ENCODE data around the gene ERGIC1.
"Not testable (repeated sequence)": the region's sequence is repeated elsewhere in the genome, so short reads cannot be mapped to it uniquely, and the experiment has no call there.

ERGIC1 gene

DNA sequence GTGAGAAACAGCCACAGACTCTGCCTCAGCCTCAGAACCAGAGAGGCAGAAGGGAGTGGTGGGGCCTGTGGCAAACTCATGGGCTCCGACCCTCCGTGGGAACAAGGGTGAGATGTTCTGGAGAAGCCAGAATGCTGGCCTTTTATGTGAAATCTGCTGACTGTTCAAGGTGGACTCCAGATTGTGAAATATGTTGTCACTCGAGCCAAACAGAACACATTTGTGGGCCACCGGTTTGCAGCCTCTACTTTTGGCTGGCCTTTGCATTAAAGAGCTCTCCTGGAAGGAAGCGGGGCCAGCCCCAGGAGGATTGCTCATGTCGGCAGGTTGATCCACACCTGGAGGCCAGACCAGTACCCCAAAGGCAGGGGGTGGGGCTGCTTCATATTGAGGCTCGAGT is 62.4 kb downstream of the ERGIC1 start:
- no peak overlapping the region for H3K27ac ChIP-seq
- no peak overlapping the region for H2AFZ ChIP-seq
- H3K4me2 ChIP-seq (ENCODE audit: low read length): no peak overlapping the region
- no peaks in the 10 kb centered on the region for H3K27me3 ChIP-seq (ENCODE audit: control insufficient read depth, insufficient read depth, low read length)
- H3K9ac ChIP-seq: no peak overlapping the region
- H3K9me3 ChIP-seq (ENCODE audit: control insufficient read depth, low read length): no peaks in the 10 kb centered on the region
- no peak overlapping the region for H3K4me3 ChIP-seq (ENCODE audit: low read depth, low read length)
- no peaks in the 10 kb centered on the region for H3K4me1 ChIP-seq
- no peaks in the 10 kb centered on the region for H3K36me3 ChIP-seq (ENCODE audit: control insufficient read depth, insufficient read depth, low read length)
- H3K79me2 ChIP-seq: no peaks in the 10 kb centered on the region
- TF ChIP-seq, protein P1, sequence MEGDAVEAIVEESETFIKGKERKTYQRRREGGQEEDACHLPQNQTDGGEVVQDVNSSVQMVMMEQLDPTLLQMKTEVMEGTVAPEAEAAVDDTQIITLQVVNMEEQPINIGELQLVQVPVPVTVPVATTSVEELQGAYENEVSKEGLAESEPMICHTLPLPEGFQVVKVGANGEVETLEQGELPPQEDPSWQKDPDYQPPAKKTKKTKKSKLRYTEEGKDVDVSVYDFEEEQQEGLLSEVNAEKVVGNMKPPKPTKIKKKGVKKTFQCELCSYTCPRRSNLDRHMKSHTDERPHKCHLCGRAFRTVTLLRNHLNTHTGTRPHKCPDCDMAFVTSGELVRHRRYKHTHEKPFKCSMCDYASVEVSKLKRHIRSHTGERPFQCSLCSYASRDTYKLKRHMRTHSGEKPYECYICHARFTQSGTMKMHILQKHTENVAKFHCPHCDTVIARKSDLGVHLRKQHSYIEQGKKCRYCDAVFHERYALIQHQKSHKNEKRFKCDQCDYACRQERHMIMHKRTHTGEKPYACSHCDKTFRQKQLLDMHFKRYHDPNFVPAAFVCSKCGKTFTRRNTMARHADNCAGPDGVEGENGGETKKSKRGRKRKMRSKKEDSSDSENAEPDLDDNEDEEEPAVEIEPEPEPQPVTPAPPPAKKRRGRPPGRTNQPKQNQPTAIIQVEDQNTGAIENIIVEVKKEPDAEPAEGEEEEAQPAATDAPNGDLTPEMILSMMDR (IDR thresholded peaks at IDR 0.05): no peak

GRCh38 chr5:172897067-172897466 is 63.0 kb downstream of the ERGIC1 start:
- H3K9me3 ChIP-seq (ENCODE audit: control insufficient read depth, low read length); H3K79me2 ChIP-seq; H3K4me1 ChIP-seq; H3K9ac ChIP-seq; H3K36me3 ChIP-seq (ENCODE audit: control insufficient read depth, insufficient read depth, low read length); H3K4me3 ChIP-seq (ENCODE audit: low read depth, low read length); H3K27me3 ChIP-seq (ENCODE audit: control insufficient read depth, insufficient read depth, low read length); H3K4me2 ChIP-seq (ENCODE audit: low read length); H2AFZ ChIP-seq: not testable (repeated sequence)
- peak overlapping the region; percentile 68 for H3K27ac ChIP-seq

- Histone ChIP-seq H3K4me3 (ENCODE audit: low read depth, low read length) (no peak overlapping the region), H3K9me3 (ENCODE audit: control insufficient read depth, low read length) (no peaks in the 10 kb centered on the region), H3K79me2 (no peaks in the 10 kb centered on the region), H3K4me2 (ENCODE audit: low read length) (no peak overlapping the region), H3K27ac (peak overlapping the region; percentile 68), H3K27me3 (ENCODE audit: control insufficient read depth, insufficient read depth, low read length) (no peaks in the 10 kb centered on the region), H3K9ac (no peak overlapping the region), H3K4me1 (no peaks in the 10 kb centered on the region), H2AFZ (no peak overlapping the region), H3K36me3 (ENCODE audit: control insufficient read depth, insufficient read depth, low read length) (no peaks in the 10 kb centered on the region)
- TF ChIP-seq, protein P1 (IDR thresholded peaks at IDR 0.05): no peak
These were observed 63.6 kb downstream of the ERGIC1 start for GRCh38 chr5:172897481-172898217.

GRCh38 chr5:172898218-172898842 is 64.3 kb downstream of the ERGIC1 start:
- no peaks in the 10 kb centered on the region for H3K27me3 ChIP-seq (ENCODE audit: control insufficient read depth, insufficient read depth, low read length)
- H3K27ac ChIP-seq: peak overlapping the region; percentile 68
- peaks cover under 1% of the 10 kb centered on the region for H3K4me1 ChIP-seq
- H3K79me2 ChIP-seq: peaks cover 5% of the 10 kb centered on the region
- H3K9ac ChIP-seq: no peak overlapping the region
- H3K9me3 ChIP-seq (ENCODE audit: control insufficient read depth, low read length): no peaks in the 10 kb centered on the region
- H3K4me3 ChIP-seq (ENCODE audit: low read depth, low read length): no peak overlapping the region
- TF ChIP-seq, protein P1 (IDR thresholded peaks at IDR 0.05): no peak
- no peak overlapping the region for H3K4me2 ChIP-seq (ENCODE audit: low read length)
- H2AFZ ChIP-seq: no peak overlapping the region
- H3K36me3 ChIP-seq (ENCODE audit: control insufficient read depth, insufficient read depth, low read length): no peaks in the 10 kb centered on the region

- Histone ChIP-seq H3K4me3 (ENCODE audit: low read depth, low read length) (no peak overlapping the region), H3K9ac (no peak overlapping the region), H3K36me3 (ENCODE audit: control insufficient read depth, insufficient read depth, low read length) (no peaks in the 10 kb centered on the region), H3K9me3 (ENCODE audit: control insufficient read depth, low read length) (no peaks in the 10 kb centered on the region), H3K27ac (no peak overlapping the region), H3K4me1 (peaks cover 5% of the 10 kb centered on the region), H3K4me2 (ENCODE audit: low read length) (no peak overlapping the region), H3K27me3 (ENCODE audit: control insufficient read depth, insufficient read depth, low read length) (no peaks in the 10 kb centered on the region), H3K79me2 (peaks cover 5% of the 10 kb centered on the region), H2AFZ (no peak overlapping the region)
- TF ChIP-seq, protein P1 (IDR thresholded peaks at IDR 0.05): no peak
These were observed 64.9 kb downstream of the ERGIC1 start for GRCh38 chr5:172898843-172899369.

Measured in parathyroid adenoma (tissue), 2 donors.